Stimulated activated CD4-positive, alpha-beta T cell treated with anti-CD3 and anti-CD28 coated beads, Interleukin-2, amount 100 ng/mL, for 4 hours (primary cell): ENCODE data around the gene DUS3L.
"Not testable (repeated sequence)": the region's sequence is repeated elsewhere in the genome, so short reads cannot be mapped to it uniquely, and the experiment has no call there.

Experiments
- DNase-seq: peaks from one replicate; pipeline ENCODE4 v3.0.0-alpha.2; 2020; ENCODE audit warnings: low read depth

The DUS3L gene

GRCh38 chr19:5799247-5800241 is 8.6 kb upstream of the DUS3L start:
- DNase-seq: no peak

- no peak for DNase-seq
These were observed 7.3 kb upstream of the DUS3L start for GRCh38 chr19:5798244-5798643.

GRCh38 chr19:5795382-5795919 is 4.5 kb upstream of the DUS3L start:
- DNase-seq: no peak

GRCh38 chr19:5793188-5793587 is 2.2 kb upstream of the DUS3L start:
- DNase-seq: no peak

- no peak for DNase-seq
These were observed 1.3 kb upstream of the DUS3L start for GRCh38 chr19:5792224-5792623.

- DNase-seq: no peak
These were observed 941 bp downstream of the DUS3L start for GRCh38 chr19:5789886-5790558.

GRCh38 chr19:5789351-5789761 is 1.6 kb downstream of the DUS3L start:
- no peak for DNase-seq

- no peak for DNase-seq
These were observed 2.5 kb downstream of the DUS3L start for GRCh38 chr19:5788422-5788821.

GRCh38 chr19:5787409-5788182 is 3.4 kb downstream of the DUS3L start:
- no peak for DNase-seq

- DNase-seq: no peak
These were observed 4.2 kb downstream of the DUS3L start for GRCh38 chr19:5786593-5787408.

GRCh38 chr19:5785423-5785822 is 5.5 kb downstream of the DUS3L start:
- DNase-seq: no peak

- no peak for DNase-seq
These were observed 6.3 kb downstream of the DUS3L start, which contains the start of gene PRR22 for GRCh38 chr19:5784581-5785147. TSS of gene PRR22 (minus strand) at chr19:5784746. CDS start at chr19:5784660, 86 bp downstream.

- no peak for DNase-seq
These were observed 7.7 kb downstream of the DUS3L start for GRCh38 chr19:5782945-5783919.

GRCh38 chr19:5782322-5782721 is 8.6 kb downstream of the DUS3L start:
- no peak for DNase-seq

- not testable (repeated sequence) for DNase-seq
These were observed 10.0 kb downstream of the DUS3L start for GRCh38 chr19:5780916-5781315.

- no peak for DNase-seq
These were observed 12.6 kb downstream of the DUS3L start for GRCh38 chr19:5778402-5778801.

GRCh38 chr19:5775668-5776309 is 15.2 kb downstream of the DUS3L start:
- no peak for DNase-seq

- DNase-seq: no peak
These were observed 16.0 kb downstream of the DUS3L start for GRCh38 chr19:5774921-5775320.

- no peak for DNase-seq
These were observed 17.7 kb downstream of the DUS3L start for GRCh38 chr19:5773276-5773675.
